AML-193 (cell line): Measurements from ENCODE around the gene CLECL1.
A peak's percentile ranks its signal among the peaks of the same experiment; 100 is the strongest.
"Not testable (repeated sequence)": the region's sequence is repeated elsewhere in the genome, so short reads cannot be mapped to it uniquely, and the experiment has no call there.

Experiments
- DNase-seq, 2 experiments: peaks; one replicate each; lab custom pipeline; 2025; lab: John Stamatoyannopoulos, UW

Gene CLECL1

GRCh38 chr12:9751204-9752144 is 18.6 kb upstream of the CLECL1 start:
- peak; percentile 57 to 67 for DNase-seq

- peak; percentile 87 to 88 for DNase-seq
Measured at GRCh38 chr12:9750276-9751203, 17.6 kb upstream of the CLECL1 start.

GRCh38 chr12:9749640-9750039 is 16.7 kb upstream of the CLECL1 start:
- DNase-seq, result no peak

- no peak for DNase-seq
Measured at GRCh38 chr12:9745199-9745598, 12.3 kb upstream of the CLECL1 start.

- no peak for DNase-seq
Measured at GRCh38 chr12:9742661-9743060, 9.8 kb upstream of the CLECL1 start.

GRCh38 chr12:9741726-9742125 is 8.8 kb upstream of the CLECL1 start:
- peak in 1 of 2 experiments; percentile 24 for DNase-seq

GRCh38 chr12:9740106-9740750 is 7.3 kb upstream of the CLECL1 start:
- DNase-seq, result no peak

GRCh38 chr12:9739404-9740105 is 6.7 kb upstream of the CLECL1 start:
- DNase-seq, result not testable (repeated sequence)

GRCh38 chr12:9738905-9739304 is 6.0 kb upstream of the CLECL1 start:
- DNase-seq, result not testable (repeated sequence)

GRCh38 chr12:9736936-9737705 is 4.2 kb upstream of the CLECL1 start:
- DNase-seq, result peak; percentile 86 to 92

- DNase-seq, result no peak
Measured at GRCh38 chr12:9735601-9736000, 2.7 kb upstream of the CLECL1 start.

GRCh38 chr12:9731797-9732196 is 1.1 kb downstream of the CLECL1 start:
- DNase-seq, result peak in 1 of 2 experiments; percentile 27

- no peak for DNase-seq
Measured at GRCh38 chr12:9731393-9731792, 1.5 kb downstream of the CLECL1 start.

- no peak for DNase-seq
Measured at GRCh38 chr12:9730591-9730990, 2.3 kb downstream of the CLECL1 start.

GRCh38 chr12:9730011-9730410 is 2.9 kb downstream of the CLECL1 start:
- DNase-seq, result no peak

- DNase-seq, result no peak
Measured at GRCh38 chr12:9729082-9729481, 3.8 kb downstream of the CLECL1 start.

GRCh38 chr12:9727813-9728212 is 5.1 kb downstream of the CLECL1 start:
- DNase-seq, result no peak

GRCh38 chr12:9725213-9725870 is 7.6 kb downstream of the CLECL1 start:
- DNase-seq, result no peak

GRCh38 chr12:9724023-9724422 is 8.9 kb downstream of the CLECL1 start:
- no peak for DNase-seq
